MCF 10A (cell line): ENCODE measurements around the gene INSL3. TPM values are rescaled to one million over a fixed set of nuclear protein-coding genes. Genes with fewer than 3 reads are reported as not detected.

Experiments used
- BruUV-seq: library from RNA; stranded (reverse); fragments of 400-500 nt; replicated peaks from 2 replicates; lab custom pipeline; 2021; lab: Mats Ljungman, UMichigan
- CTCF ChIA-PET: fragments of 300-600 bp; sonication (Branson Sonifier 250); formaldehyde crosslinking; extraction: SDS; loops from one replicate; lab custom pipeline; 2021; ENCODE audit warnings: antibody characterized with exemption, inconsistent platforms; lab: Yijun Ruan, JAX
- POLR2A ChIA-PET: fragments of 300-600, 350-650 bp; sonication (Branson Sonifier 250); formaldehyde crosslinking; extraction: SDS; loops from one replicate; lab custom pipeline; 2020; ENCODE audit warnings: antibody characterized with exemption, inconsistent platforms; lab: Yijun Ruan, JAX
- DNase-seq: peaks from one replicate; pipeline ENCODE4 v3.0.0-alpha.2; 2018; ENCODE audit not compliant: unreplicated experiment
- H3K27ac Mint-ChIP-seq: one replicate; pipeline ENCODE4 v1.8.0; 2022; ENCODE audit warnings: mild to moderate bottlenecking, low read depth, mixed read lengths; ENCODE audit not compliant: unreplicated experiment
- H3K27me3 Mint-ChIP-seq: one replicate; pipeline ENCODE4 v1.8.0; 2022; ENCODE audit warnings: mixed read lengths; ENCODE audit not compliant: insufficient read depth, unreplicated experiment
- H3K36me3 Mint-ChIP-seq: one replicate; pipeline ENCODE4 v1.8.0; 2022; ENCODE audit warnings: mild to moderate bottlenecking, moderate library complexity, mixed read lengths; ENCODE audit not compliant: insufficient read depth, unreplicated experiment
- H3K4me1 Mint-ChIP-seq: one replicate; pipeline ENCODE4 v1.8.0; 2022; ENCODE audit warnings: mixed read lengths; ENCODE audit not compliant: insufficient read depth, unreplicated experiment
- H3K4me3 Mint-ChIP-seq: one replicate; pipeline ENCODE4 v1.8.0; 2022; ENCODE audit warnings: mild to moderate bottlenecking, moderate library complexity, mixed read lengths; ENCODE audit not compliant: unreplicated experiment
- H3K9me3 Mint-ChIP-seq: one replicate; pipeline ENCODE4 v1.8.0; 2022; ENCODE audit warnings: mixed read lengths; ENCODE audit not compliant: unreplicated experiment
- CTCF ChIP-seq: fragments of 200-600 bp; IDR thresholded peaks from one replicate; pipeline ENCODE4 v1.8.0; 2022; ENCODE audit warnings: antibody characterized with exemption, mild to moderate bottlenecking; ENCODE audit not compliant: unreplicated experiment
- intact Hi-C: fragments of 100-400 bp; cut with micrococcal nuclease; formaldehyde crosslinking; loops from 2 replicates; pipeline ENCODE4 v1.14.1; 2022
- total RNA-seq: library from RNA; stranded (reverse); gene quantifications from 2 replicates; pipeline ENCODE4 v1.2.3, GENCODE V29; 2022

INSL3 gene
- total RNA-seq, 1 experiment from 2014 or later: not detected

- TF ChIP-seq CTCF: no peak
- POLR2A ChIA-PET: interaction anchor here (0.7 kb wide), 1 partner anchor 10 kb away, joined by 4 read pairs; no protein-coding TSS in a partner anchor
- Mint-ChIP-seq H3K9me3 (no peaks in the 10 kb centered on the region), H3K36me3 (no peaks in the 10 kb centered on the region), H3K4me3 (no peak overlapping the region), H3K27ac (no peak overlapping the region), H3K4me1 (peaks cover 6% of the 10 kb centered on the region), H3K27me3 (no peaks in the 10 kb centered on the region)
- CTCF ChIA-PET: interaction anchor here (0.6 to 1.1 kb wide), 2 partner anchors 259 to 437 kb away, joined by 3 to 4 read pairs; no protein-coding TSS in a partner anchor
- intact Hi-C loops: no loop called here
- DNase-seq: no peak
- BruUV-seq: no TSS peak
These were observed 11.3 kb upstream of the INSL3 start for GRCh38 chr19:17832443-17833208.

GRCh38 chr19:17831419-17831888 is 10.1 kb upstream of the INSL3 start:
- no peak overlapping the region for H3K4me3 Mint-ChIP-seq
- intact Hi-C loops: no loop called here
- no peak overlapping the region for H3K27ac Mint-ChIP-seq
- peaks cover 7% of the 10 kb centered on the region for H3K4me1 Mint-ChIP-seq
- CTCF ChIA-PET: no interaction called here
- BruUV-seq: no TSS peak
- DNase-seq: no peak
- POLR2A ChIA-PET: no interaction called here
- no peaks in the 10 kb centered on the region for H3K36me3 Mint-ChIP-seq
- no peaks in the 10 kb centered on the region for H3K9me3 Mint-ChIP-seq
- H3K27me3 Mint-ChIP-seq: no peaks in the 10 kb centered on the region
- no peak for TF ChIP-seq CTCF

- no peak for DNase-seq
- ChIA-PET CTCF (no interaction called here), POLR2A (no interaction called here)
- Mint-ChIP-seq H3K4me1 (peaks cover 7% of the 10 kb centered on the region), H3K9me3 (no peaks in the 10 kb centered on the region), H3K36me3 (no peaks in the 10 kb centered on the region), H3K27ac (no peak overlapping the region), H3K27me3 (no peaks in the 10 kb centered on the region), H3K4me3 (no peak overlapping the region)
- intact Hi-C loops: no loop called here
- BruUV-seq: no TSS peak
- TF ChIP-seq CTCF: no peak
These were observed 9.5 kb upstream of the INSL3 start for GRCh38 chr19:17830567-17831418.
